IMR-90 (cell line): ENCODE results near the gene PRSS1.
"Not testable (repeated sequence)": the region's sequence is repeated elsewhere in the genome, so short reads cannot be mapped to it uniquely, and the experiment has no call there.

Experiments
- BHLHE40 ChIP-seq: fragments of 150-350 bp; IDR thresholded peaks from 2 replicates; pipeline ENCODE4 v1.6.1; 2016; ENCODE audit warnings: mild to moderate bottlenecking, low read depth, low read length
- CEBPB ChIP-seq: IDR thresholded peaks from 2 replicates; pipeline ENCODE4 v1.6.1; 2012; ENCODE audit warnings: low read depth, low read length, improper control_type of control experiment
- CHD1 ChIP-seq: IDR thresholded peaks from 2 replicates; pipeline ENCODE4 v1.6.1; 2012; ENCODE audit warnings: low read depth, low read length, improper control_type of control experiment
- CTCF ChIP-seq: conservative IDR thresholded peaks from 2 replicates; pipeline ENCODE4 v1.5.1; 2012; ENCODE audit warnings: mild to moderate bottlenecking, low read depth, low read length, improper control_type of control experiment
- FOS ChIP-seq: fragments of 150-350 bp; IDR thresholded peaks from 2 replicates; pipeline ENCODE4 v1.6.1; 2016; ENCODE audit warnings: low read depth, low read length
- MAFK ChIP-seq: IDR thresholded peaks from 2 replicates; pipeline ENCODE4 v1.6.1; 2012; ENCODE audit warnings: low read depth, low read length, improper control_type of control experiment
- MAZ ChIP-seq: IDR thresholded peaks from 2 replicates; pipeline ENCODE4 v1.6.1; 2012; ENCODE audit warnings: low read depth, mild to moderate bottlenecking, low read length, improper control_type of control experiment, moderate library complexity, borderline replicate concordance
- POLR2A ChIP-seq: IDR thresholded peaks from 2 replicates; pipeline ENCODE4 v1.6.1; 2012; ENCODE audit warnings: mild to moderate bottlenecking, low read depth, low read length
- RAD21 ChIP-seq: IDR thresholded peaks from 2 replicates; pipeline ENCODE4 v1.6.1; 2012; ENCODE audit warnings: low read length, improper control_type of control experiment
- RCOR1 ChIP-seq: IDR thresholded peaks from 2 replicates; pipeline ENCODE4 v1.6.1; 2012; ENCODE audit warnings: mild to moderate bottlenecking, low read length, improper control_type of control experiment; ENCODE audit not compliant: insufficient replicate concordance
- RFX5 ChIP-seq: IDR thresholded peaks from 2 replicates; pipeline ENCODE4 v1.8.0; 2012; ENCODE audit warnings: low read depth, mild to moderate bottlenecking, low read length, moderate library complexity
- USF2 ChIP-seq: fragments of 150-350 bp; IDR thresholded peaks from 2 replicates; pipeline ENCODE4 v1.6.1; 2017; ENCODE audit warnings: mild to moderate bottlenecking, antibody characterized with exemption, low read length, low read depth

- TF ChIP-seq CTCF, MAZ, POLR2A, MAFK, USF2, RCOR1, RFX5, CHD1, FOS, CEBPB, RAD21, BHLHE40: not testable (repeated sequence)
These were observed 862 bp upstream of the PRSS1 start for GRCh38 chr7:142748410-142748809.
